Astrocyte (in vitro differentiated cells and primary cell): ENCODE results near the gene LRRC61. TPM values are rescaled to one million over a fixed set of nuclear protein-coding genes. Genes with fewer than 3 reads are reported as not detected.
A peak's percentile ranks its signal among the peaks of the same experiment; 100 is the strongest.

ENCODE experiments used
- DNase-seq: peaks from one replicate; pipeline ENCODE4 v3.0.0-alpha.2; 2010; ENCODE audit warnings: low read depth
- FAIRE-seq: peaks from 2 replicates; lab custom pipeline; 2011; peaks lifted over from hg19 to GRCh38; lab: Jason Lieb, UNC
- H2AFZ ChIP-seq: 2 replicates; pipeline ENCODE4 v1.6.0; 2012; ENCODE audit warnings: low read depth, low read length, inconsistent platforms
- H3K27ac ChIP-seq: 2 replicates; pipeline ENCODE4 v1.5.1; 2011; ENCODE audit warnings: low read depth, low read length, inconsistent platforms
- H3K27me3 ChIP-seq: 2 replicates; pipeline ENCODE4 v1.6.0; 2011; ENCODE audit warnings: low read length, inconsistent platforms; ENCODE audit not compliant: insufficient read depth
- H3K36me3 ChIP-seq: 2 replicates; pipeline ENCODE4 v1.5.1; 2011; ENCODE audit warnings: low read length, inconsistent platforms; ENCODE audit not compliant: insufficient read depth
- H3K4me1 ChIP-seq: 2 replicates; pipeline ENCODE4 v1.5.1; 2011; ENCODE audit warnings: low read length, inconsistent platforms; ENCODE audit not compliant: insufficient read depth
- H3K4me2 ChIP-seq: 2 replicates; pipeline ENCODE4 v1.6.0; 2012; ENCODE audit warnings: low read length, inconsistent platforms
- H3K4me3 ChIP-seq: 2 replicates; pipeline ENCODE4 v1.5.1; 2011; ENCODE audit warnings: low read depth, mild to moderate bottlenecking, low read length, inconsistent platforms; ENCODE audit not compliant: insufficient read depth
- H3K79me2 ChIP-seq: 2 replicates; pipeline ENCODE4 v1.6.0; 2012; ENCODE audit warnings: mild to moderate bottlenecking, low read length, inconsistent platforms; ENCODE audit not compliant: insufficient read depth
- H3K9ac ChIP-seq: 2 replicates; pipeline ENCODE4 v1.6.0; 2012; ENCODE audit warnings: mild to moderate bottlenecking, low read length, inconsistent platforms
- H3K9me3 ChIP-seq: 2 replicates; pipeline ENCODE4 v1.5.1; 2012; ENCODE audit warnings: low read depth, mild to moderate bottlenecking, low read length, inconsistent platforms; ENCODE audit not compliant: insufficient read depth
- H4K20me1 ChIP-seq: 2 replicates; pipeline ENCODE4 v1.6.0; 2012; ENCODE audit warnings: low read length, inconsistent platforms; ENCODE audit not compliant: insufficient read depth
- H3K27ac Mint-ChIP-seq: one replicate; pipeline ENCODE4 v1.8.0; 2021; ENCODE audit warnings: mild to moderate bottlenecking, mixed read lengths; ENCODE audit not compliant: unreplicated experiment
- H3K27me3 Mint-ChIP-seq: one replicate; pipeline ENCODE4 v1.8.0; 2021; ENCODE audit warnings: low read depth, mixed read lengths; ENCODE audit not compliant: unreplicated experiment
- H3K36me3 Mint-ChIP-seq: one replicate; pipeline ENCODE4 v1.8.0; 2021; ENCODE audit warnings: low read depth, mixed read lengths; ENCODE audit not compliant: unreplicated experiment
- H3K4me1 Mint-ChIP-seq: one replicate; pipeline ENCODE4 v1.8.0; 2021; ENCODE audit warnings: low read depth, mixed read lengths; ENCODE audit not compliant: unreplicated experiment
- H3K4me3 Mint-ChIP-seq: one replicate; pipeline ENCODE4 v1.8.0; 2021; ENCODE audit warnings: mild to moderate bottlenecking, moderate library complexity, mixed read lengths; ENCODE audit not compliant: unreplicated experiment
- H3K9me3 Mint-ChIP-seq: one replicate; pipeline ENCODE4 v1.8.0; 2021; ENCODE audit warnings: mild to moderate bottlenecking, mixed read lengths; ENCODE audit not compliant: unreplicated experiment
- EZH2 ChIP-seq: IDR thresholded peaks from 2 replicates; pipeline ENCODE4 v1.6.1; 2012; ENCODE audit warnings: mild to moderate bottlenecking, low read length, inconsistent platforms; ENCODE audit not compliant: insufficient read depth
- total RNA-seq: library from RNA; stranded (reverse); gene quantifications from 2 replicates; pipeline ENCODE4 v1.2.1, GENCODE V29; 2021
- TF ChIP-seq, protein P1 (sequence below): IDR thresholded peaks from 2 replicates; pipeline ENCODE4 v1.5.1; 2011; ENCODE audit warnings: low read depth, mild to moderate bottlenecking, inconsistent platforms, low read length, moderate library complexity; ENCODE audit not compliant: insufficient read depth

Gene LRRC61
- total RNA-seq, 1 donor from 2014 or later: 0.45 TPM

- no peaks in the 10 kb centered on the region for H3K79me2 ChIP-seq
- H3K27me3 Mint-ChIP-seq: peaks cover 2% of the 10 kb centered on the region
Observed at GRCh38 chr7:150325901-150326300, 2.7 kb downstream of the LRRC61 start.

DNA sequence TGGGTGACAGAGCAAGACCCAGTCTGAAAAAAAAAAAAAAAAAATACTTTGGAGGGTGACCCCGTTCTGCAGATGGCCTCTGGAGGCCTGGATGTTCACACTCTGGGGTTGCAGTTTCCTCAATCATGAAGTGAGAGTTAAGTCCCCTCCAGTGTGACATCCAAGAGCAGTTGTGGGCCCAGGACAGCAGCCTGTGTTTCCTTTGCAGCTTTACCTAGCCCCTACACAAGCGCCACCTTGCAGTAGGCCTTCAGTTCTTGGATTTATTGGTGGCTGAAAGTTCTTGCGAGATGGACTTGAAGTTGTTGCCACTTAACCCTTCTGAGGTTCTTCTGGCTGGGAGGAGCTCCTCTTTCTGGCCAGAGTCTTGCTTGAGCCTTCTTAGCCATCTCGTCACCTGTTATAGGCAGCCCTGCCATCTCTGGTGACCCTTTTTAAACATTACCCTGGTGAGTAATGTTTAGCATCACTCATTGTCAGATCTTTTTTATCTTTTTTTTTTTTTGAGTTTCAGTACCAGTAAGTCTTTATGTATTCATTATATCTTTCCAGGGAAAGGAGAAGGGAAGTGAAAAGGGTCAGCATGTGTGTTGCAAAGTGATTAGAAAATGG, 3.6 kb downstream of the LRRC61 start:
- Mint-ChIP-seq H3K4me3 (no peak overlapping the region), H3K27me3 (peaks cover 6% of the 10 kb centered on the region), H3K36me3 (peaks cover 4% of the 10 kb centered on the region), H3K4me1 (peaks cover 21% of the 10 kb centered on the region), H3K9me3 (peaks cover 3% of the 10 kb centered on the region), H3K27ac (no peak overlapping the region)
- H3K27ac ChIP-seq: no peak overlapping the region
- no peaks in the 10 kb centered on the region for H3K79me2 ChIP-seq
- no peak overlapping the region for H2AFZ ChIP-seq
- DNase-seq (no peak), FAIRE-seq (no peak)
- TF ChIP-seq EZH2: no peak
- TF ChIP-seq, protein P1, sequence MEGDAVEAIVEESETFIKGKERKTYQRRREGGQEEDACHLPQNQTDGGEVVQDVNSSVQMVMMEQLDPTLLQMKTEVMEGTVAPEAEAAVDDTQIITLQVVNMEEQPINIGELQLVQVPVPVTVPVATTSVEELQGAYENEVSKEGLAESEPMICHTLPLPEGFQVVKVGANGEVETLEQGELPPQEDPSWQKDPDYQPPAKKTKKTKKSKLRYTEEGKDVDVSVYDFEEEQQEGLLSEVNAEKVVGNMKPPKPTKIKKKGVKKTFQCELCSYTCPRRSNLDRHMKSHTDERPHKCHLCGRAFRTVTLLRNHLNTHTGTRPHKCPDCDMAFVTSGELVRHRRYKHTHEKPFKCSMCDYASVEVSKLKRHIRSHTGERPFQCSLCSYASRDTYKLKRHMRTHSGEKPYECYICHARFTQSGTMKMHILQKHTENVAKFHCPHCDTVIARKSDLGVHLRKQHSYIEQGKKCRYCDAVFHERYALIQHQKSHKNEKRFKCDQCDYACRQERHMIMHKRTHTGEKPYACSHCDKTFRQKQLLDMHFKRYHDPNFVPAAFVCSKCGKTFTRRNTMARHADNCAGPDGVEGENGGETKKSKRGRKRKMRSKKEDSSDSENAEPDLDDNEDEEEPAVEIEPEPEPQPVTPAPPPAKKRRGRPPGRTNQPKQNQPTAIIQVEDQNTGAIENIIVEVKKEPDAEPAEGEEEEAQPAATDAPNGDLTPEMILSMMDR: no peak
- H3K9me3 ChIP-seq: no peaks in the 10 kb centered on the region
- no peak overlapping the region for H3K4me2 ChIP-seq
- no peak overlapping the region for H3K9ac ChIP-seq
- H3K4me1 ChIP-seq: peaks cover 15% of the 10 kb centered on the region
- H4K20me1 ChIP-seq: no peaks in the 10 kb centered on the region
- no peak overlapping the region for H3K4me3 ChIP-seq
- no peaks in the 10 kb centered on the region for H3K27me3 ChIP-seq
- H3K36me3 ChIP-seq: no peaks in the 10 kb centered on the region

More at GRCh38 chr7:150325901-150326300, 2.7 kb downstream of the LRRC61 start:
- Histone ChIP-seq H3K27ac (no peak overlapping the region), H3K27me3 (no peaks in the 10 kb centered on the region), H3K9ac (no peak overlapping the region), H4K20me1 (no peaks in the 10 kb centered on the region), H2AFZ (no peak overlapping the region), H3K4me2 (no peak overlapping the region), H3K4me3 (no peak overlapping the region), H3K4me1 (peaks cover 15% of the 10 kb centered on the region), H3K36me3 (no peaks in the 10 kb centered on the region), H3K9me3 (no peaks in the 10 kb centered on the region)
- FAIRE-seq (no peak), DNase-seq (no peak)
- Mint-ChIP-seq H3K4me3 (no peak overlapping the region), H3K4me1 (peaks cover 21% of the 10 kb centered on the region), H3K36me3 (peaks cover 4% of the 10 kb centered on the region), H3K9me3 (peaks cover 3% of the 10 kb centered on the region), H3K27ac (peak overlapping the region; percentile 4)
- TF ChIP-seq, protein P1: no peak
- no peak for TF ChIP-seq EZH2

- no peaks in the 10 kb centered on the region for H3K27me3 ChIP-seq
- Mint-ChIP-seq H3K36me3 (peaks cover 4% of the 10 kb centered on the region), H3K4me1 (peaks cover 21% of the 10 kb centered on the region), H3K27ac (no peak overlapping the region), H3K9me3 (peaks cover 3% of the 10 kb centered on the region), H3K27me3 (peaks cover 4% of the 10 kb centered on the region), H3K4me3 (no peak overlapping the region)
- H2AFZ ChIP-seq: no peak overlapping the region
- TF ChIP-seq, protein P1: no peak
- TF ChIP-seq EZH2: no peak
- H3K4me1 ChIP-seq: peaks cover 15% of the 10 kb centered on the region
- H4K20me1 ChIP-seq: no peaks in the 10 kb centered on the region
- H3K4me2 ChIP-seq: no peak overlapping the region
- no peaks in the 10 kb centered on the region for H3K36me3 ChIP-seq
- H3K79me2 ChIP-seq: no peaks in the 10 kb centered on the region
- no peak overlapping the region for H3K4me3 ChIP-seq
- DNase-seq (no peak), FAIRE-seq (no peak)
- no peaks in the 10 kb centered on the region for H3K9me3 ChIP-seq
- no peak overlapping the region for H3K9ac ChIP-seq
- no peak overlapping the region for H3K27ac ChIP-seq
Observed at GRCh38 chr7:150327308-150327707, 4.2 kb downstream of the LRRC61 start.
